Skeletal muscle tissue (tissue), 4 donors: Measurements from ENCODE around the gene SMPD2. TPM values are rescaled to one million over a fixed set of nuclear protein-coding genes. Genes with fewer than 3 reads are reported as not detected.

Source experiments
- H3K27ac ChIP-seq: one replicate; pipeline ENCODE4 v1.7.0; 2013; ENCODE audit warnings: mild to moderate bottlenecking, low read depth, low read length, inconsistent platforms
- H3K27me3 ChIP-seq, 3 donors: one replicate each; pipeline ENCODE4 v1.7.0; 2013; ENCODE audit warnings: low read length in 3 of 3; ENCODE audit not compliant: control insufficient read depth in 3 of 3, insufficient read depth in 3 of 3
- H3K36me3 ChIP-seq, 3 donors: one replicate each; pipeline ENCODE4 v1.7.0; 2013; ENCODE audit warnings: low read length in 3 of 3; ENCODE audit not compliant: control insufficient read depth in 3 of 3, insufficient read depth in 3 of 3
- H3K4me1 ChIP-seq, 3 donors: one replicate each; pipeline ENCODE4 v1.7.0; 2013; ENCODE audit warnings: low read length in 3 of 3, mild to moderate bottlenecking in 3 of 3; ENCODE audit not compliant: control insufficient read depth in 3 of 3, insufficient read depth in 3 of 3
- H3K4me3 ChIP-seq, 3 donors: one replicate each; pipeline ENCODE4 v1.7.0; 2013; ENCODE audit warnings: low read length in 3 of 3
- H3K9ac ChIP-seq, 3 donors: one replicate each; pipeline ENCODE4 v1.7.0; 2013; ENCODE audit warnings: low read length in 3 of 3, mild to moderate bottlenecking in 3 of 3, moderate library complexity in 2 of 3, low read depth in 1 of 3
- H3K9me3 ChIP-seq, 3 donors: one replicate each; pipeline ENCODE4 v1.7.0; 2013; ENCODE audit warnings: low read length in 3 of 3; ENCODE audit not compliant: control insufficient read depth in 3 of 3
- total RNA-seq: library from RNA; depleted of rRNA; stranded (reverse); fragments of >200 nt; gene quantifications from one replicate; pipeline ENCODE4 v1.2.3, GENCODE V29; 2014
- donor health status: Osteomylitis.

Gene SMPD2
- total RNA-seq, 1 donor from 2014 or later = 8.4 TPM

DNA sequence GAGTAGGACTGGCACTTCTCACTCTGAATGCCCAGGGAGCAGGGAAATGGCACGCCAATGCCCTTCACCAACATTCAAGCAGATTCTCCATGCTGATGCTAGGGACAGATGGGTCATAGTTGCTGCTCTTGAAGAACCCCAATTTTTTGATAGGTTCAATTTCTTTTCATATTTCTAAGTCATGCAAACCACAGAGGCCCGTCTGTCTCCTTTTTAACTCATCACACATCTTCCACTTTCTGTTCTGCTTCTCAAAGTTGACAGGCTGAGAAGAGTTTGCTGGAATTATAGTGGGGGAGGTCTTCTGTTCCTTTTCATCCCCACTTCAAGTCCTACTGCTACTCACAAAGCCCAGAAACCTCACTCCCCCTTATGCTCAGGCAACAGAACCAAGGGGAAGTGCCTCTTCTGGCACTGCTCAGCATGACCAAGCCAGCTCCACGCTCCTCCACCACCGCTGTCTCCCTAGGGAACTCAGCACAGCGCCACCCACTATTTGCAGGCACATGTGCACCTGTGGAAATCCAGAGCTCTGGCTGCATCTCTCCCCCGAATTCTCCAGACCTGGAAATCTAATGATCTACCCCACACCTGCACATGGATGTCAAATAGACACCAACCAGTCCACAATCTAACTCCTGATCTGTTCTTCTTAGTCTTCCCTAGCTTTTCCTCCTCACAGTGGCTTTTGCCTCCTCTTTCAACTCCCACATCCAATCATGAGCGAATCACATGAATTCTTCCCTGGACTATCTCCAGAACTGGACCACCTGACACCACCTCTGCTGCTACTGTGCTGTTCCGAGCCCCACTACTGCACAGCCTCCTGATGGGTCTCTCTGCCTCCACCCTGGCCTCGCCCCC is 31.8 kb downstream of the SMPD2 start:
- Histone ChIP-seq H3K4me3 (no peak overlapping the region), H3K9me3 (no peaks in the 10 kb centered on the region), H3K27me3 (no peaks in the 10 kb centered on the region), H3K9ac (no peak overlapping the region), H3K4me1 (peaks cover 0 to 1% (median 0%) of the 10 kb centered on the region in 3 donors), H3K36me3 (peaks cover 51 to 63% (median 57%) of the 10 kb centered on the region in 3 donors), H3K27ac (no peak overlapping the region)

DNA sequence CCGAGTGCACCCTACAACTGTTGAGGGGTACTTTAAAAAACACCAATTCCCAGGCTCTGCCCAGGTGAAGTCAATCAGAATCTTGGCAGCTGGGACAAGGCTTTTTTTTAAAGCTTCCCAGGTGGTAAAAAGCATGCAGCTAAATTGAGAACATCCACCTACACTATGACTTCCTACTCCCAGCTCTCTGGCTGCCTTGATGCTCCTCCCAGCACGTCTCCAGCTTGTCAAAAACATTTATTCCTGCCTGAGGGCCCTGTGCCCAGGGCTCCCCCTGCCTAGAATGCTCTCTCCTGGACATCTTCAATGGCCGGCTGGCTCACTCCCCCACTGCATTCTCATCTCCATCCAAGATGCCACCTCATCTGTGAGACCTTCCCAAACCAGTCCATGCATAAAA is 32.6 kb downstream of the SMPD2 start:
- Histone ChIP-seq H3K9me3 (no peaks in the 10 kb centered on the region), H3K4me1 (peaks cover 0 to 8% (median 3%) of the 10 kb centered on the region in 3 donors), H3K9ac (no peak overlapping the region), H3K27ac (no peak overlapping the region), H3K36me3 (peaks cover 50 to 68% (median 55%) of the 10 kb centered on the region in 3 donors), H3K4me3 (no peak overlapping the region), H3K27me3 (no peaks in the 10 kb centered on the region)

DNA sequence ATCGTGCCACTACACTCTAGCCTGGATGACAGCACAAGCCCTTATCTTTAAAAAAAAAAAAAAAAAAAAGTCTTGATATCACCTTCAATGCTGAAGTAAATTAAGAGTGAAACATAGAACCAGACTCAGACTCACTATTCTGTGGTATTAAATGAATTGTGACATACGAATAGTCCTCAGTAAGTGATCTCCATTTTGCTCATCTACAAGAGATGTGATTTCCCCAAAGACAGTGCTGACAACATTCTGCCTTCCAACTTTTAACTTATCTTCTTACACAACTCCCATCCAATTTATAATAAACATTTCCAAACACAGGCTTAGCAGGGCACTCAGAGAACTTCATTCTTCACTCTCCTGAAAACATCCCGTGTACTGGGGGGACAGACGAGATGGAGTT is 34.5 kb downstream of the SMPD2 start:
- H3K4me3 ChIP-seq = no peak overlapping the region
- H3K27me3 ChIP-seq = no peaks in the 10 kb centered on the region
- no peaks in the 10 kb centered on the region for H3K9me3 ChIP-seq
- peaks cover 45 to 60% (median 52%) of the 10 kb centered on the region in 3 donors for H3K36me3 ChIP-seq
- H3K27ac ChIP-seq = no peak overlapping the region
- no peak overlapping the region for H3K9ac ChIP-seq
- H3K4me1 ChIP-seq = peaks cover 7 to 14% (median 9%) of the 10 kb centered on the region in 3 donors

DNA sequence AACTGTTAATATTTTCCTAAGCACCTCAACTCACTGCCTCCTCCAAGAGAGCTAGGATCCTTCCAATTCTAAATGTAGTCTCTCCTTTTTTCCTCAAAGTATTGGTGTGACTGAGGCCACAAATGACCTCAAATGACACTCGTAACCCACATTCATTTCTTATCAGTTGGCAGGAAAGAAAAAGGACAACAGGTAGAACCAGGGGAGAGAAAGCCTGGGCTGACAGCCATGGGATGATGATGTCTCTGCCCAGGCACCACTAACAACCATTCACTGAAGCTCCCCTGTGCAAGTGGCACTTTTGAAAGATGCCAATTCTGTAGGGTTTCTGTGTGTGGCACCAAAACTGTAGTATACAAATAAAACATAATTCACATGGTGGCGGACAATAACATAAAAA is 35.1 kb downstream of the SMPD2 start:
- no peak overlapping the region for H3K27ac ChIP-seq
- peaks cover 13 to 20% (median 14%) of the 10 kb centered on the region in 3 donors for H3K4me1 ChIP-seq
- H3K27me3 ChIP-seq = no peaks in the 10 kb centered on the region
- no peak overlapping the region for H3K4me3 ChIP-seq
- peaks cover 42 to 54% (median 51%) of the 10 kb centered on the region in 3 donors for H3K36me3 ChIP-seq
- H3K9ac ChIP-seq = no peak overlapping the region
- no peaks in the 10 kb centered on the region for H3K9me3 ChIP-seq

DNA sequence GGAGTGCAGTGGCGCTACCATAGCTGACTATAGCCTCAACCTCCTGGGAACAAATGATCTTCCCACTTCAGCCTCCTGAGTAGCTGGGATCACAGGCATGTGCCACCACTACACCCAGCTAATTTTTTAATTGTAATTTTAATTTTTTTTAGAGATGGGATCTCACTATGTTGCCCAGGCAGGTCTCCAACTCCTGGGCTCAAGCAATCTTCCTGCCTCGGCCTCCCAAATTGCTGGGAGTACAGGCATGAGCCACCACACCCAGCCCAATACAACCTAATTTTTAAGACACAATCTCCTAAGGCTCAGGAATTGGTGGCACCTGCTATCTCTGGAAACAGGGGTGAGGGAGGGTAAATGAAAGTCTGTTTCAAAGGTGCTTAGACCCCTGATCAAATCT is 36.7 kb downstream of the SMPD2 start:
- no peaks in the 10 kb centered on the region for H3K27me3 ChIP-seq
- peaks cover 26 to 35% (median 29%) of the 10 kb centered on the region in 3 donors for H3K4me1 ChIP-seq
- H3K4me3 ChIP-seq = no peak overlapping the region
- H3K36me3 ChIP-seq = peaks cover 37 to 45% (median 39%) of the 10 kb centered on the region in 3 donors
- no peaks in the 10 kb centered on the region for H3K9me3 ChIP-seq
- H3K27ac ChIP-seq = no peak overlapping the region
- H3K9ac ChIP-seq = no peak overlapping the region

DNA sequence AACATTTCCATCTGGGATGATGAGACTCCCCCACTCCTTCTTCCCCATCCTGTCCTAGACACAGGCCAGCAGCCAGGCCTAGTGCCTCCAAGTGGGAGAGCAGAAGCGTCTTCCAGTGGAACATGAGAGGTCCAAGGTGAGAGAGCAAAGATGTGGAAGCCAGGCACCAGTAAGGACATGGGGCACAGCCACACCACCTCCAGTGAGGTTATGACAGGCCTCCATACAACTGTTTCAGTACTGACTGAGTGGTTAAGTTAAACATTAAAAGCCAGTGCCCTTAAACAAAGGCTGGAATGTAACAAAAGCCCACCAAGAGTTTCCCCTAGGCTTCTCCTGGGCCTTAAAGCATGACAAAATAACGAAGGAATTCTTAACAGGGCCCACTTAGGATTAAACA is 37.2 kb downstream of the SMPD2 start:
- H3K4me1 ChIP-seq = peaks cover 26 to 35% (median 30%) of the 10 kb centered on the region in 3 donors
- no peak overlapping the region for H3K4me3 ChIP-seq
- H3K27ac ChIP-seq = no peak overlapping the region
- no peak overlapping the region for H3K9ac ChIP-seq
- no peaks in the 10 kb centered on the region for H3K27me3 ChIP-seq
- H3K36me3 ChIP-seq = peaks cover 31 to 40% (median 34%) of the 10 kb centered on the region in 3 donors
- no peaks in the 10 kb centered on the region for H3K9me3 ChIP-seq

DNA sequence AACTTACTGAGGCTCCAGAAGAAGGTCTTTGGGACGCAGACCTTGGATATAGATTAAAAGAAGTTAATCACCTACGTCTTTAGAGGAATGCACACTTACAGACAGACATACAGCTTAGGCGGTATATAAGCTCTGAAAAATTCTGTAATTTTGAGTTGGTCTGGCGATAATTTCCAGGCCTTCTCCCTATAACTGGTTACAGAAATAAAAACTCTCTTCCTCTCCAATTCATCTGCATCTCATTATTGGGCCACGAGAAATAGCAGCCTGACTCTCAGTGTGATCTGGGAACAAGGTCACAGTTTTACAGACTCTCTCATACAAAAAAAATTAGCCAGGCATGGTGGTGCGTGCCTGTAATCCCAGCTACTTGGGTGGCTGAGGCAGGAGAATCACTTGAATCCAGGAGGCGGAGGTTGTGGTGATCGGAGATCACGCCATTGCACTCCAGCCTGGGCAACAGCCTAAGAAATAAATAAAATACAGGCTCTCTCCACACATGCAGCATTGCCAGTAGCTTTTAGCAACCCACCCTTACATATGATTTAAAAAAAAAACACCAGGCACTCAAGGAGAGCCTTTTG is 37.8 kb downstream of the SMPD2 start:
- Histone ChIP-seq H3K9ac (no peak overlapping the region), H3K9me3 (no peaks in the 10 kb centered on the region), H3K27ac (no peak overlapping the region), H3K4me3 (no peak overlapping the region), H3K4me1 (peaks cover 26 to 35% (median 30%) of the 10 kb centered on the region in 3 donors), H3K27me3 (no peaks in the 10 kb centered on the region), H3K36me3 (peaks cover 26 to 34% (median 29%) of the 10 kb centered on the region in 3 donors)

DNA sequence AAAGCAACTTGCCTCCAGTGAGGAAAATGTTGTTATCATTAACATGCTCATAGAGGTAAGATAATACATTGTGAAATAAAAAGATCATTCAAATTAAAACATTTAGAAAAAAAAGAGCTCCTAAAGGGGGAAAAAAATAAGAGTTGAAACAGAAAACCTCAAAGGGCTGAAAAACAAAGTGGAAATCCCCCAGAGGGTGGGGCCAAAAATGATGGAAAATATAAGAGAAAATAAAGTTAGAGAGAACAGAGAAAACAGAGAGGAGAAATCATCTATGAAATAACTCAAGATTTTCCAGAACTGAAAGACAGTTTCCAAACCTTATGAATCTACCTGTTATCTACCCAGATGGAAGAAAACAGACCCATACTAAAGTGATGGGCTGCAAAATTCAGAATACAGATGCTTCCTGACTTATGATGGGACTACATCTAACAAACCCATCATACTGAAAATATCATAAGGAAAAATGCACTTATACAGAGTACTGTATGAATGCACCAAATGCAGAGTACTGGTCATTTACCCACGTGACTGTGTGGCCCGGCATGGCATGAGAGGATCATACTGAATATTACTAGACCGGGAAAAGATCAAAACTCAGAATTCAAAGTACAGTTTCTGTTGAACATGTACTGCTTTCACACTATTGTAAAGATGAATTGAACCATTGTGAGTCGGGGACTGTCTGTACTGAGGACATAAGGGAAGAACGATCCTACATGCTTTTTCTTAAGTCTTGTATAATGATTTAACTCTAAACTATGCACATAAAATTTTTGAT is 38.5 kb downstream of the SMPD2 start:
- Histone ChIP-seq H3K27me3 (no peaks in the 10 kb centered on the region), H3K9ac (no peak overlapping the region), H3K27ac (no peak overlapping the region), H3K4me1 (peaks cover 30 to 40% (median 31%) of the 10 kb centered on the region in 3 donors), H3K36me3 (peaks cover 20 to 27% (median 26%) of the 10 kb centered on the region in 3 donors), H3K9me3 (no peaks in the 10 kb centered on the region), H3K4me3 (no peak overlapping the region)

DNA sequence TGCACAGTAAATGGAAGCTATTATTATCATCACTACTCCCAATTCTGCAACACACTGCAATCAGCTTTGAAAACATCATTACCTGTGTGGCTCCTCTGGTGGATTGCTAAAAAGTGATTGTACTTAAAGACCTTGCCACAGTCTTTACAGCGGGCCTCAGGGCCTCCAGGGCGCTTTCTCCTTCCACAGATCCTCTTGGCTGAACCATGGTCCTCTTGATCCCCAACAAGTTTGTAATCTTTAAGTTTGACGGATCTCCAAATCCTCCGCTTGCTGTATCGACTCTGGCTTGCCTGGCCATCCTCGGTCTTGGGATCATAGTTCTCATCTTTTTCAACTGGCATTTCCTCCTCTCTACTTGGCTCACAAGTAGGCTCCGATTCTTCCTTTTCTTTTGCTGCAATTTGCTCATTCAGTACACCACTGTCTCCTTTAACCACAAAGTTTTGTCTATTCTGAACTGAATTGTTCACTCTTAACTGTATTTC is 40.5 kb downstream of the SMPD2 start:
- Histone ChIP-seq H3K27me3 (no peaks in the 10 kb centered on the region), H3K27ac (no peak overlapping the region), H3K9ac (no peak overlapping the region), H3K4me1 (peaks cover 30 to 40% (median 31%) of the 10 kb centered on the region in 3 donors), H3K36me3 (peaks cover 12 to 16% (median 13%) of the 10 kb centered on the region in 3 donors), H3K4me3 (peak overlapping the region; percentile 30 to 55 (median 32)), H3K9me3 (no peaks in the 10 kb centered on the region)
